Fibroblast of skin of scalp (primary cell): Measurements from ENCODE around the gene HOXD8.
A peak's percentile ranks its signal among the peaks of the same experiment; 100 is the strongest.

Source experiments
- DNase-seq: peaks from one replicate; pipeline ENCODE4 v3.0.0-alpha.2; 2013

HOXD8 gene

DNA sequence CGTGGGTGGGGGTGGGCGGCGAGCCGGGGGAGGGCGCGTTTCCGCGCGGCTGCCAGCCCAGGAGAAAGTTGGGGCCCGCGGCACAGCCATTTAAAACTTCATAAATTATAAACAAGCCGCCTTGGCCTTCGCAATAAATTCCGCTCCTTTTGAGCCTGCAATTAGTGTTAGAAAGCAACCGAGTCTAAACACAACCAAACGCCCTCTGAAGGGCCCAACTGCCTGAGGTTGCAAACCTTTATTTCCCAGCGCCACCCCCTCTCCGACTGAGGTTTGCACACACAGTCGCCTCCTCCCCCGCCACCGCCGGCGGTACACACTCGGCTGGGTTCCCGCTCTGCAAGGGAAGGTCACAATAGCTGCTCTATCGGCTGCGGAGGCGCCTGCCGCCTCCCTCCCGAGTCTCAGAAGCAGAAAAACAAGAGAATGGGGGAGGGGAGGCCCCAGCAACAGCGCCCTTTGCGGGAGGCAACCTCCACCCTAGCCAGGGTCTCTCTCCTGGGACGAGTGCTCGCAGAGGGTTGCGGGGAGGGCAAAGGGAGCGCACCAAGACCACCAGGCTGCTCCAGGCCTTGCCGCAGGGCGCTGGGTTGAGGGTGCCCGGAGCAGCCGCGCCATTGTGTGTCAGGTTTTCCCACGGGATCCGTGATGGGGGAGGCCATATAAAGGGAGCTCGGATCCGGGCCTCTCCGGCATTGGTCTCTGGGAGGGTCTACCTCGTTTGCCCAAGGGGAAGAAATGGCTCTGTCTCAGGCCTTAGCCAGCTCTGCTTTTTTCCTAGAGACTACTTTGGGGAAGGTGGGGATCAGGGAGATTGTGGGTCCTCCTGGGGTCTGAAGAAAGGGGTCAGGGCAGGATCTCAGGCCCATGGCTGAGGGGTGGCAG, 45.6 kb downstream of the HOXD8 start:
- DNase-seq = no peak

DNA sequence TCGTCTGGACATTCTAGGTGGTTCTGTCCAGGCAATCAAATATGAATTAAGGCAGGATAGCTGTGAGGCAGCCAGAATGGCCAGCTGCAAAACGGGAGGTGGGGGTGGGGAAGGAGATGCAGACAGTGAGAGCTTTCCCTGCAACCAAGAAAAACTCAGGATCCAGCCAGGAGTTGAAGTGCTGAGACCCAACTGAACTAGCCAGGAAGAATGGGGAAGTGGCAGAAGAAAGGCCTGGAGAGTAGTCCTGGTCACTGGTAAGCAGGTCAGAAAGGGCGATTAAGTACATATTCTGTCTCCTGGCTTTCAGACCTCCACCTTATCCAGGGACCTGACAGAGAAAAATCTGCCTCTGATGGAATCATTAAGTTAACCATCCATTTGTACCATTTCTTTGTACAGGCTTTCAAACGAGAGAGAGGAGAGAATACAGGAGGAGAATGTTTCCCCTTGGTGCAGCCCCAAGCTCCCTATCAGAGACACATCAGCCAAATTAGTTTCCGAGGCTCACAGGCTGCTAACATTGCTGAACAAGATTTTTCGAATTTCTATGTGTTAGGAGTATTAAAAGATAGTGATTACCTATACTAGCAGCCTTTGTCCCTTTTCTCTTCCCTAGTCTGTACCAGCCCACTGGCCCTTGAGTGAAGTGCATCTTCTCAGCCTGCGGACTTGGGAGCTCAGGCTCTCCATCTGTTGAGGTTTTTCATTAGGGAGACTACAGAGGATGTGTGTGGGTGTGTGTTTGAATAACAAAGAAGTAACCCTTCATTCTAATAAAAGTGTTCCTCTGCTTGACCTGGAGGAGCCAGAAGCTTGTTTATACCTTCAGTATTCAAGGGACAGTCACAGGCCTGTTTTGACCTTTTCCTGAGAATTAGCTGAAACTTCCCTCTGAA, 46.5 kb downstream of the HOXD8 start:
- DNase-seq = no peak

GRCh38 chr2:176177580-176178037, 48.1 kb downstream of the HOXD8 start:
- DNase-seq = no peak

GRCh38 chr2:176178038-176178756, 48.7 kb downstream of the HOXD8 start:
- peak; percentile 37 for DNase-seq

DNA sequence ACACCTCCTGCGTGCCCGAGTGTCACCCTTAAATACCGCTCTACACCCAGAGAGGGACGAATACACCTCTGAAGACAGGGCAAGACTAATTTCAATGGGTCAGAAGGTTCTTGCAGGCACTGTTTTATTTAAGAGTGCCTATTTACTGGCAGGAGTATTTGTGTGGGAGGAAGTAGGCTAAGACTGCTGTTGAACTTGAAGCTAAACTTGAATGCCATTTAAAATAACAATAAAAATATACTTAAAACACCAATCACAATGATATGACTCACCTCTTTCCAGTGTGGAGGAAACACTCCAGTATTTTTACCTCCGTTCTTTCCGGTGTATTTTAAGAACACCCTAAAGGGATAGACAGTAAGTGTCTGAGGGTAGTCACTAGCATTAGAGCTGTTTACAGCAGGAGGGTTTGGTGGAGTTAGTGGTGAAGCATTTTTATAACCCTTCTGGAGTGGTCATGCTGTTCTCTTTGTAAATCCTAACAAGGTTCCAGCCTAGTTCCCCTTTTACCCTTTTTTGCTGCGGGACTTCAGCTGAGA, 49.3 kb downstream of the HOXD8 start:
- DNase-seq = no peak

DNA sequence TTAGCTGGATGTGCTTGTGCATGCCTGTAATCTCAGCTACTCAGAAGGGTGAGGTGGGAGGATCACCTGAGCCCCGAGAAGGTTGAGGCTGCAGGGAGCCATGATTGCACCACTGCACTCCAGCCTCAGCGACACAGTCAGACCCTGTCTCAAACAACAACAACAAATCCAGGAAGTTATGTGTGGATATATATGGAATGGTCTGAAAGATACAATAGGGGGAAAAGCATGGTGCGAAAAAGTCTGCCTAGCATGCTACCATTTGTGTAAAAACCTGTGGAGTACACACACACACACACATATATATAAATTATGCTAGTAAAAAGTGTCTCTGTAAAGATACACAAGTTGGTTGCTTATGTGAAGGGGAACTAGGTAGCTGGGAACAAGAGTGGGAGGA, 52.0 kb downstream of the HOXD8 start:
- no peak for DNase-seq
